ENCODE results near the gene COL11A2. TPM values are rescaled to one million over a fixed set of nuclear protein-coding genes. Genes with fewer than 3 reads are reported as not detected.

COL11A2 gene
- polyA plus RNA-seq, 1 donor from 2014 or later: 9.8 TPM

DNA sequence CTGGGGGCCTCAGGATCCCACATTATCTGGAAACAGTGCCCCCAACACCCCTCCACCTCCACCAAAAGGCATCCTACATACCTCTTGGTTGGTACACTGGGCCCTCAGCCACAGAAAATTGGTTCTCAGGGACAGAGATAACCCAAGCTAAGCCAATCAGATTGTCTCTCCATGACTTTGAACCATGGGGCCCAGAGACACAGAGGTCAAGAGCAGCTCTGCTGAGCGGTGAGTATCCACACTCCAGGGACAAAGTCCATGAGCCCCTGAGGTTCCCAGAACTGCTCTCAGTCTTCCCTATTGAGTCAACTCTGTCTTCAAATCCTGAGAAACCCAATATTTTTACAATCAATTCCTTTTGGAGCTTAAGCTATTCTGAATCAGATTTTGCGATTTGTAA is 35.3 kb downstream of the COL11A2 start:
- no peaks in the 10 kb centered on the region for H3K79me2 ChIP-seq (replicated peaks; ENCODE audit: insufficient read depth, low read length)
- H3K9me2 ChIP-seq (ENCODE audit: insufficient read depth, low read length): no peaks in the 10 kb centered on the region
- H2AFZ ChIP-seq (ENCODE audit: low read depth, low read length): no peak overlapping the region
- no peak overlapping the region for H3K27ac ChIP-seq (ENCODE audit: low read length)
- TF ChIP-seq EP300 (conservative IDR thresholded peaks at IDR 0.05; ENCODE audit: poor library complexity, severe bottlenecking) (no peak), SMC3 (conservative IDR thresholded peaks at IDR 0.05; ENCODE audit: poor library complexity) (no peak), MXI1 (conservative IDR thresholded peaks at IDR 0.05; ENCODE audit: poor library complexity, severe bottlenecking) (no peak)
- no peaks in the 10 kb centered on the region for H3K36me3 ChIP-seq (ENCODE audit: insufficient read depth, low read length)
- no peaks in the 10 kb centered on the region for H3K9me3 ChIP-seq (ENCODE audit: low read length)
- H3F3A ChIP-seq (ENCODE audit: insufficient read depth, low read length, poor library complexity, severe bottlenecking): no peaks in the 10 kb centered on the region
- no peaks in the 10 kb centered on the region for H4K20me1 ChIP-seq (ENCODE audit: insufficient read depth)
- H3K4me2 ChIP-seq (ENCODE audit: low read length): no peak overlapping the region
- peaks cover 7% of the 10 kb centered on the region for H3K27me3 ChIP-seq (ENCODE audit: insufficient read depth, low read depth, low read length)
- no peak overlapping the region for H3K4me3 ChIP-seq (ENCODE audit: low read length)
- H3K9ac ChIP-seq (ENCODE audit: low read length): no peak overlapping the region

DNA sequence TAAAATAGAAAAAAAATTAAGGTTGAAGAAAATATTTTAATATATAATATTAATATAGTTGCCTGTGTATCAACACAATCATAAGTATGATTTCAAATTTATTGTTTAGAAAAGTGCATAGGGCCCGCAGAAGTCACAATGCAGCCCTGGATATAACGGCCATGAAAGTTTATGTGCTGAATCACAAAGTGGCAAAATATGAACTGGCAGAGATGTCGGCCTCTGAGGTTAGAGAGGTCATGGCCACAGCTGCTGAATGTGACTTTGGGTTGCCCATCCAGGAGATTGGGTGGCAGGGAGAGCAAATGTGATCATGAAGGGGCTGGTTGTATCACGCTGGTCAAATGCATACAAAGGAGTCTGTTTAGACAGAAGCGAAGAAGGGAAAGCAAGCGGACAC is 35.7 kb downstream of the COL11A2 start:
- TF ChIP-seq, protein P1, sequence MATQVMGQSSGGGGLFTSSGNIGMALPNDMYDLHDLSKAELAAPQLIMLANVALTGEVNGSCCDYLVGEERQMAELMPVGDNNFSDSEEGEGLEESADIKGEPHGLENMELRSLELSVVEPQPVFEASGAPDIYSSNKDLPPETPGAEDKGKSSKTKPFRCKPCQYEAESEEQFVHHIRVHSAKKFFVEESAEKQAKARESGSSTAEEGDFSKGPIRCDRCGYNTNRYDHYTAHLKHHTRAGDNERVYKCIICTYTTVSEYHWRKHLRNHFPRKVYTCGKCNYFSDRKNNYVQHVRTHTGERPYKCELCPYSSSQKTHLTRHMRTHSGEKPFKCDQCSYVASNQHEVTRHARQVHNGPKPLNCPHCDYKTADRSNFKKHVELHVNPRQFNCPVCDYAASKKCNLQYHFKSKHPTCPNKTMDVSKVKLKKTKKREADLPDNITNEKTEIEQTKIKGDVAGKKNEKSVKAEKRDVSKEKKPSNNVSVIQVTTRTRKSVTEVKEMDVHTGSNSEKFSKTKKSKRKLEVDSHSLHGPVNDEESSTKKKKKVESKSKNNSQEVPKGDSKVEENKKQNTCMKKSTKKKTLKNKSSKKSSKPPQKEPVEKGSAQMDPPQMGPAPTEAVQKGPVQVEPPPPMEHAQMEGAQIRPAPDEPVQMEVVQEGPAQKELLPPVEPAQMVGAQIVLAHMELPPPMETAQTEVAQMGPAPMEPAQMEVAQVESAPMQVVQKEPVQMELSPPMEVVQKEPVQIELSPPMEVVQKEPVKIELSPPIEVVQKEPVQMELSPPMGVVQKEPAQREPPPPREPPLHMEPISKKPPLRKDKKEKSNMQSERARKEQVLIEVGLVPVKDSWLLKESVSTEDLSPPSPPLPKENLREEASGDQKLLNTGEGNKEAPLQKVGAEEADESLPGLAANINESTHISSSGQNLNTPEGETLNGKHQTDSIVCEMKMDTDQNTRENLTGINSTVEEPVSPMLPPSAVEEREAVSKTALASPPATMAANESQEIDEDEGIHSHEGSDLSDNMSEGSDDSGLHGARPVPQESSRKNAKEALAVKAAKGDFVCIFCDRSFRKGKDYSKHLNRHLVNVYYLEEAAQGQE (IDR thresholded peaks at IDR 0.05; ENCODE audit: borderline replicate concordance): no peak
- no peak for TF ChIP-seq EZH2 (IDR thresholded peaks at IDR 0.05; ENCODE audit: borderline replicate concordance, insufficient read depth, low read length, poor library complexity, severe bottlenecking)
- no peak for TF ChIP-seq POLR2AphosphoS5 (IDR thresholded peaks at IDR 0.05)
- no peak for TF ChIP-seq TAF1 (IDR thresholded peaks at IDR 0.05; ENCODE audit: low read depth)
- TF ChIP-seq RAD21 (conservative IDR thresholded peaks at IDR 0.05): no peak
- no peak for TF ChIP-seq EP300 (conservative IDR thresholded peaks at IDR 0.05; ENCODE audit: poor library complexity, severe bottlenecking)
- no peak for TF ChIP-seq SMC3 (conservative IDR thresholded peaks at IDR 0.05; ENCODE audit: poor library complexity)
- TF ChIP-seq MXI1 (conservative IDR thresholded peaks at IDR 0.05; ENCODE audit: poor library complexity, severe bottlenecking): no peak
- TF ChIP-seq, protein P2, sequence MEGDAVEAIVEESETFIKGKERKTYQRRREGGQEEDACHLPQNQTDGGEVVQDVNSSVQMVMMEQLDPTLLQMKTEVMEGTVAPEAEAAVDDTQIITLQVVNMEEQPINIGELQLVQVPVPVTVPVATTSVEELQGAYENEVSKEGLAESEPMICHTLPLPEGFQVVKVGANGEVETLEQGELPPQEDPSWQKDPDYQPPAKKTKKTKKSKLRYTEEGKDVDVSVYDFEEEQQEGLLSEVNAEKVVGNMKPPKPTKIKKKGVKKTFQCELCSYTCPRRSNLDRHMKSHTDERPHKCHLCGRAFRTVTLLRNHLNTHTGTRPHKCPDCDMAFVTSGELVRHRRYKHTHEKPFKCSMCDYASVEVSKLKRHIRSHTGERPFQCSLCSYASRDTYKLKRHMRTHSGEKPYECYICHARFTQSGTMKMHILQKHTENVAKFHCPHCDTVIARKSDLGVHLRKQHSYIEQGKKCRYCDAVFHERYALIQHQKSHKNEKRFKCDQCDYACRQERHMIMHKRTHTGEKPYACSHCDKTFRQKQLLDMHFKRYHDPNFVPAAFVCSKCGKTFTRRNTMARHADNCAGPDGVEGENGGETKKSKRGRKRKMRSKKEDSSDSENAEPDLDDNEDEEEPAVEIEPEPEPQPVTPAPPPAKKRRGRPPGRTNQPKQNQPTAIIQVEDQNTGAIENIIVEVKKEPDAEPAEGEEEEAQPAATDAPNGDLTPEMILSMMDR (IDR thresholded peaks at IDR 0.05; ENCODE audit: poor library complexity, severe bottlenecking): no peak
- H3K9me3 ChIP-seq (ENCODE audit: low read length): no peaks in the 10 kb centered on the region
- H3K9ac ChIP-seq (ENCODE audit: low read length): no peak overlapping the region
- no peaks in the 10 kb centered on the region for H3K79me2 ChIP-seq (replicated peaks; ENCODE audit: insufficient read depth, low read length)
- peaks cover 3% of the 10 kb centered on the region for H3K27me3 ChIP-seq (ENCODE audit: insufficient read depth, low read depth, low read length)
- no peaks in the 10 kb centered on the region for H3K9me2 ChIP-seq (ENCODE audit: insufficient read depth, low read length)
- no peak overlapping the region for H2AFZ ChIP-seq (ENCODE audit: low read depth, low read length)
- no peak overlapping the region for H3K27ac ChIP-seq (ENCODE audit: low read length)
- no peaks in the 10 kb centered on the region for H3F3A ChIP-seq (ENCODE audit: insufficient read depth, low read length, poor library complexity, severe bottlenecking)
- no peaks in the 10 kb centered on the region for H4K20me1 ChIP-seq (ENCODE audit: insufficient read depth)
- H3K4me2 ChIP-seq (ENCODE audit: low read length): no peak overlapping the region
- H3K4me3 ChIP-seq (ENCODE audit: low read length): no peak overlapping the region
- no peaks in the 10 kb centered on the region for H3K36me3 ChIP-seq (ENCODE audit: insufficient read depth, low read length)
